Sigmoid colon (tissue), 7 donors: Measurements from ENCODE around the gene ITGB4. TPM values are rescaled to one million over a fixed set of nuclear protein-coding genes. Genes with fewer than 3 reads are reported as not detected.

Experiments
- DNase-seq: peaks from one replicate; pipeline ENCODE4 v3.0.0-alpha.2; 2019
- H3K27ac ChIP-seq, 4 donors: fragments of 200-600 bp; sonication (generic); one replicate each; pipeline ENCODE4 v1.5.1; 2016 to 2019; ENCODE audit warnings: mild to moderate bottlenecking in 1 of 4
- H3K27me3 ChIP-seq, 3 donors: fragments of 200-600 bp; sonication (generic); one replicate each; pipeline ENCODE4 v1.5.1; 2019; ENCODE audit warnings: mild to moderate bottlenecking in 1 of 3
- H3K36me3 ChIP-seq, 4 donors: fragments of 200-600 bp; sonication (generic); one replicate each; pipeline ENCODE4 v1.5.1; 2016 to 2019
- H3K4me1 ChIP-seq, 4 donors: fragments of 200-600 bp; sonication (generic); one replicate each; pipeline ENCODE4 v1.5.1; 2017 to 2019
- H3K4me3 ChIP-seq, 4 donors: fragments of 200-600 bp; sonication (generic); one replicate each; pipeline ENCODE4 v1.5.1; 2017 to 2019; ENCODE audit warnings: mild to moderate bottlenecking in 2 of 4, moderate library complexity in 1 of 4
- H3K9me3 ChIP-seq, 4 donors: fragments of 200-600 bp in 3 of 4; sonication (generic) in 3 of 4; one replicate each; pipeline versions ENCODE4 v1.5.1 to v1.6.1; 2013 to 2019
- EP300 ChIP-seq, 4 donors: sonication (generic); formaldehyde crosslinking; IDR thresholded peaks; one replicate each; pipeline ENCODE4 v1.6.1; 2017; ENCODE audit warnings: antibody characterized with exemption in 4 of 4
- POLR2A ChIP-seq, 2 donors: fragments of 450-650 bp; IDR thresholded peaks; one replicate each; pipeline ENCODE4 v1.6.1; 2016; ENCODE audit warnings: antibody characterized with exemption in 2 of 2, mild to moderate bottlenecking in 2 of 2, moderate library complexity in 2 of 2
- POLR2AphosphoS5 ChIP-seq, 4 donors: sonication (generic); formaldehyde crosslinking; IDR thresholded peaks; one replicate each; pipeline ENCODE4 v1.6.1; 2017; ENCODE audit warnings: antibody characterized with exemption in 4 of 4
- WGBS, 2 donors: extraction: QIAGEN DNeasy Blood & Tissue Kit; methylation state at CpG; one replicate each; pipeline ENCODE4 v1.1.7; 2013; 5-methylcytosine and 5-hydroxymethylcytosine counted together
- intact Hi-C: fragments of 100-400 bp; cut with DNase I; formaldehyde crosslinking; loops from one replicate; pipeline ENCODE4 v1.15.1; 2023
- polyA plus RNA-seq, 3 donors: library from polyadenylated mRNA; stranded (reverse); fragments of 200-250 nt; gene quantifications; one replicate each; pipeline ENCODE4 v1.2.3, GENCODE V29; 2013
- total RNA-seq, 4 donors: library from RNA; depleted of rRNA; stranded (reverse); fragments of >200 nt; gene quantifications; one replicate each; pipeline ENCODE4 v1.1.0, GENCODE V29; 2016
- TF ChIP-seq, protein P1 (sequence below), 4 experiments: fragments of 450-650 bp in 3 of 4; fragments of 200-600 bp in 1 of 4; IDR thresholded peaks; one replicate each; pipeline ENCODE4 v1.5.1; 2016 to 2019; ENCODE audit warnings: antibody characterized with exemption in 4 of 4, mild to moderate bottlenecking in 3 of 4, moderate library complexity in 2 of 4
- donor health status: healthy with polysubstance abuse.
- donor health status: Bipolar disorder and iron deficiency.
- donor health status: healthy.

ITGB4 gene
- total and polyA plus RNA-seq, 7 donors = 15.1 to 116 (median 25.8) TPM

DNA sequence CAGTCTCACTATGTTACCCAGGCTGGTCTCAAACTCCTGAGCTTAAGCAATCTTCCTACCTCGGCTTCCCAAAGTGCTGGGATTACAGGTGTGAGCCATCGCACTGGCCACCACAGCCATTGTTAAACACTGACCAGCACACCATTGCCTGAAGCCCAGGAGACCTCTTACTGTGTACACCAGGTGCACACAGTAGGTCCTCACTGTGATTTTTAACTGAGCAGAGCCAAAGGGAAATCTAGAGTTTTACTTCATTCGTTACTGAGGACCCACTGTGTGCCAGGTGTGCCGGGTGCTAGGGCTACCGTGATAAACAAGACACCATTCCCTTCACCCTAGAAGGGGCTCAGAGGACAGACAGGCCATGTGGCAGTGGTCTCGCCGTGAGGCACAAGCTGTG is 4.2 kb downstream of the ITGB4 start:
- Histone ChIP-seq H3K4me1 (peaks cover 0 to 14% (median 12%) of the 10 kb centered on the region in 4 donors), H3K36me3 (no peaks in the 10 kb centered on the region), H3K27me3 (peaks cover 13 to 49% (median 36%) of the 10 kb centered on the region in 3 donors), H3K27ac (no peak overlapping the region), H3K9me3 (no peaks in the 10 kb centered on the region), H3K4me3 (no peak overlapping the region)
- 90 to 94% methylated on average over 7 of the region's 7 CpGs for WGBS, 2 donors
- TF ChIP-seq EP300 (IDR thresholded peaks at IDR 0.05) (no peak), POLR2A (IDR thresholded peaks at IDR 0.05) (no peak), POLR2AphosphoS5 (IDR thresholded peaks at IDR 0.05) (no peak)
- TF ChIP-seq, protein P1, sequence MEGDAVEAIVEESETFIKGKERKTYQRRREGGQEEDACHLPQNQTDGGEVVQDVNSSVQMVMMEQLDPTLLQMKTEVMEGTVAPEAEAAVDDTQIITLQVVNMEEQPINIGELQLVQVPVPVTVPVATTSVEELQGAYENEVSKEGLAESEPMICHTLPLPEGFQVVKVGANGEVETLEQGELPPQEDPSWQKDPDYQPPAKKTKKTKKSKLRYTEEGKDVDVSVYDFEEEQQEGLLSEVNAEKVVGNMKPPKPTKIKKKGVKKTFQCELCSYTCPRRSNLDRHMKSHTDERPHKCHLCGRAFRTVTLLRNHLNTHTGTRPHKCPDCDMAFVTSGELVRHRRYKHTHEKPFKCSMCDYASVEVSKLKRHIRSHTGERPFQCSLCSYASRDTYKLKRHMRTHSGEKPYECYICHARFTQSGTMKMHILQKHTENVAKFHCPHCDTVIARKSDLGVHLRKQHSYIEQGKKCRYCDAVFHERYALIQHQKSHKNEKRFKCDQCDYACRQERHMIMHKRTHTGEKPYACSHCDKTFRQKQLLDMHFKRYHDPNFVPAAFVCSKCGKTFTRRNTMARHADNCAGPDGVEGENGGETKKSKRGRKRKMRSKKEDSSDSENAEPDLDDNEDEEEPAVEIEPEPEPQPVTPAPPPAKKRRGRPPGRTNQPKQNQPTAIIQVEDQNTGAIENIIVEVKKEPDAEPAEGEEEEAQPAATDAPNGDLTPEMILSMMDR (IDR thresholded peaks at IDR 0.05) = no peak
- intact Hi-C loops = no loop called here
- no peak for DNase-seq

DNA sequence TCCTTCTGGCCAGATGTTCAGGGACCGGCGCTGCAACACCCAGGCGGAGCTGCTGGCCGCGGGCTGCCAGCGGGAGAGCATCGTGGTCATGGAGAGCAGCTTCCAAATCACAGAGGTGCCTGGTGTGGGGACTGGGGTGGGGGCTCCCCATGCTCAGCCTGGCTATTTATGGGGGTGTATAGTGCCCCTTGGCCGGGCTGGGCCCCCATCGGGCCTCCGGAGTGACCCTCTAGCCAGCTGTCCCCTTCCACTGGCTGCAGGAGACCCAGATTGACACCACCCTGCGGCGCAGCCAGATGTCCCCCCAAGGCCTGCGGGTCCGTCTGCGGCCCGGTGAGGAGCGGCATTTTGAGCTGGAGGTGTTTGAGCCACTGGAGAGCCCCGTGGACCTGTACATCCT is 6.1 kb downstream of the ITGB4 start:
- no peaks in the 10 kb centered on the region for H3K9me3 ChIP-seq
- intact Hi-C loops = no loop called here
- no peak overlapping the region for H3K27ac ChIP-seq
- no peaks in the 10 kb centered on the region for H3K4me1 ChIP-seq
- DNase-seq = no peak
- peaks cover 0 to 30% (median 19%) of the 10 kb centered on the region in 3 donors for H3K27me3 ChIP-seq
- H3K36me3 ChIP-seq = no peaks in the 10 kb centered on the region
- TF ChIP-seq EP300 (IDR thresholded peaks at IDR 0.05) = no peak
- TF ChIP-seq, protein P1 (IDR thresholded peaks at IDR 0.05) = no peak
- no peak for TF ChIP-seq POLR2A (IDR thresholded peaks at IDR 0.05)
- TF ChIP-seq POLR2AphosphoS5 (IDR thresholded peaks at IDR 0.05) = no peak
- WGBS, 2 donors = 92 to 94% methylated on average over 18 of the region's 18 CpGs
- no peak overlapping the region for H3K4me3 ChIP-seq

DNA sequence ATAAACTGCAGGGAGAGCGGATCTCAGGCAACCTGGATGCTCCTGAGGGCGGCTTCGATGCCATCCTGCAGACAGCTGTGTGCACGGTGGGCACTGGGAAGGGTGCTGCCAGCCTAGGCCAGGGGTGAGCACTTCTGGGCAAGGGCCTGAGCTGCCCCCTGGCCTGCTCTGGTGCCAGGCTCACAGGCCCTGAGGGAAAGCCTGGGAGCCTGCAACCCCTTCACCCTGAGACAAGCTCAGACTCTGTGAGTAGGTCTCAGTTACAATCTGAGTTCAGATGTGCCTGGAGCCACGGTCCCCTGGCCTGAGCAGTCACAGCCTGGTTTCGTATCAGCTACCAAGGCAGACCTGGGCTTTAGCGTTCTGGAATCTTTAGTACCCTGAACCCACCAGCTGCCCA is 8.1 kb downstream of the ITGB4 start:
- H3K27ac ChIP-seq = no peak overlapping the region
- TF ChIP-seq POLR2AphosphoS5 (IDR thresholded peaks at IDR 0.05) (no peak), EP300 (IDR thresholded peaks at IDR 0.05) (no peak), POLR2A (IDR thresholded peaks at IDR 0.05) (no peak)
- TF ChIP-seq, protein P1 (IDR thresholded peaks at IDR 0.05) = no peak
- no peak overlapping the region for H3K4me3 ChIP-seq
- WGBS, 2 donors = 92% methylated on average over 7 of the region's 7 CpGs
- no peaks in the 10 kb centered on the region for H3K9me3 ChIP-seq
- H3K36me3 ChIP-seq = no peaks in the 10 kb centered on the region
- H3K4me1 ChIP-seq = no peaks in the 10 kb centered on the region
- DNase-seq = no peak
- intact Hi-C loops = no loop called here
- H3K27me3 ChIP-seq = peaks cover 0 to 10% (median 2%) of the 10 kb centered on the region in 3 donors

DNA sequence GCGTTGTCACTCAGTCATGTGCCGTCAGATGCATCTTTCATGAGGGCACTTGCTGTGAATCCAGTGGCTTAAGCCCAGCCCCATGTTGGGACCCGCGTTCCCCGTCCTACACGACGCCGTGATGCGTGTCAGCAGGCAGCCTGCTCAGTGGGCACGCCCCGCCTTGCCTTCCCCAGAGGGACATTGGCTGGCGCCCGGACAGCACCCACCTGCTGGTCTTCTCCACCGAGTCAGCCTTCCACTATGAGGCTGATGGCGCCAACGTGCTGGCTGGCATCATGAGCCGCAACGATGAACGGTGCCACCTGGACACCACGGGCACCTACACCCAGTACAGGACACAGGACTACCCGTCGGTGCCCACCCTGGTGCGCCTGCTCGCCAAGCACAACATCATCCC is 8.8 kb downstream of the ITGB4 start:
- 91% methylated on average over 24 of the region's 24 CpGs for WGBS, 2 donors
- Histone ChIP-seq H3K27me3 (peaks cover 0 to 5% (median 0%) of the 10 kb centered on the region in 3 donors), H3K9me3 (no peaks in the 10 kb centered on the region), H3K4me3 (no peak overlapping the region), H3K4me1 (no peaks in the 10 kb centered on the region), H3K27ac (no peak overlapping the region), H3K36me3 (no peaks in the 10 kb centered on the region)
- intact Hi-C loops = no loop called here
- no peak for DNase-seq
- TF ChIP-seq EP300 (IDR thresholded peaks at IDR 0.05) (no peak), POLR2AphosphoS5 (IDR thresholded peaks at IDR 0.05) (no peak)

DNA sequence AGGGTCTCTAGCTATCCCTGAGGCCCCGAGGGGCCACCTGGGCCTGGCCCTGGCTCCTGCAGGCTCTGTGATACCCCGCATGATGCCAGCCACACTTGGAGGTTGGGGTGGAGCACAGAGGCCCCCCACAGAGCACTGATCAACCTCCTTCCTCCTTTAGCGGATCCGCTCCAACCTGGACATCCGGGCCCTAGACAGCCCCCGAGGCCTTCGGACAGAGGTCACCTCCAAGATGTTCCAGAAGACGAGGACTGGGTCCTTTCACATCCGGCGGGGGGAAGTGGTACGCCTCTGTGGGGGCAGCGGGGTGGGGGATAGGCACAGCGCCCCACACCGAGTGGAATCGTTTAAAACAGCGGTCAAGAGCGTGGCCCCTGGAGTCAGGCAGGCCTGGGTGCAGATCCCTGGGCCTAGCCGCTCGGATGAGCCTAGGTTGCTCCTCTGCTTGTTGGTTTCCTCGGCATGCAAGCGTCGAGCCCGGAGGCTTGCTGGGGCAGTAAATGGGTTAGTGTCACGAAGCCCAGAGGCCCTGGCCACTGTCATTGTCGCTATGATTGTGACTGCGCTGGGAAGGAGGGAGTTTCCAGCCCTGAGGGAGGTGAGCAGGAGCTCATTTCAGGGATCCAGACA is 9.9 kb downstream of the ITGB4 start:
- Histone ChIP-seq H3K36me3 (no peaks in the 10 kb centered on the region), H3K4me1 (no peaks in the 10 kb centered on the region), H3K27me3 (peaks cover 0 to 5% (median 0%) of the 10 kb centered on the region in 3 donors), H3K27ac (no peak overlapping the region), H3K9me3 (no peaks in the 10 kb centered on the region), H3K4me3 (no peak overlapping the region)
- no peak for DNase-seq
- intact Hi-C loops = no loop called here
- TF ChIP-seq EP300 (IDR thresholded peaks at IDR 0.05) (no peak), POLR2AphosphoS5 (IDR thresholded peaks at IDR 0.05) (no peak), POLR2A (IDR thresholded peaks at IDR 0.05) (no peak)
- TF ChIP-seq, protein P1 (IDR thresholded peaks at IDR 0.05) = no peak
- 89 to 90% methylated on average over 26 of the region's 26 CpGs for WGBS, 2 donors
